H1 (cell line): ENCODE data around the gene GCNA. TPM values are rescaled to one million over a fixed set of nuclear protein-coding genes. Genes with fewer than 3 reads are reported as not detected.

ENCODE experiments used
- BCL11A ChIP-seq, 2 experiments: IDR thresholded peaks; one replicate each; pipeline ENCODE4 v1.6.1; 2011; ENCODE audit warnings: low read depth in 2 of 2, low read length in 2 of 2, mild to moderate bottlenecking in 2 of 2
- CBX5 ChIP-seq: fragments of 300-800, 300-1000 bp; sonication (generic); IDR thresholded peaks from 2 replicates; pipeline ENCODE4 v1.7.1; 2016; ENCODE audit warnings: antibody characterized with exemption, low read length, low read depth
- GABPA ChIP-seq: IDR thresholded peaks from 2 replicates; pipeline ENCODE4 v1.6.1; 2011; ENCODE audit warnings: mild to moderate bottlenecking, low read length, moderate library complexity, borderline replicate concordance; ENCODE audit not compliant: insufficient read depth
- PHF8 ChIP-seq: fragments of 200-600 bp; sonication (generic); conservative IDR thresholded peaks from 2 replicates; pipeline ENCODE4 v1.7.1; 2012; ENCODE audit warnings: low read depth, mild to moderate bottlenecking, inconsistent platforms, low read length, moderate library complexity
- RAD21 ChIP-seq, 2 experiments: IDR thresholded peaks in 1 of 2; conservative IDR thresholded peaks in 1 of 2; 2 replicates each; pipeline ENCODE4 v1.6.1; 2011; ENCODE audit warnings: low read depth in 2 of 2, low read length in 2 of 2, improper control_type of control experiment in 1 of 2, inconsistent platforms in 1 of 2, mild to moderate bottlenecking in 1 of 2, moderate library complexity in 1 of 2
- ZNF274 ChIP-seq: IDR thresholded peaks from 2 replicates; pipeline ENCODE4 v1.7.0; 2012; ENCODE audit warnings: low read length, borderline replicate concordance; ENCODE audit errors: extremely low read depth
- polyA plus RNA-seq, 7 experiments: library from polyadenylated mRNA; depleted of rRNA in 3 of 7; stranded (reverse) in 5 of 7; unstranded in 2 of 7; fragments of >200 nt in 5 of 7; fragments of 200-250 nt in 2 of 7; gene quantifications; 1 replicate in 5 of 7; 2 replicates in 1 of 7; 4 replicates in 1 of 7; pipeline versions ENCODE4 v1.2.1 to v1.2.3, GENCODE V29; 2011 to 2013; ENCODE audit warnings: missing spikeins in 2 of 7, mixed read lengths in 2 of 7
- total RNA-seq: library from RNA; stranded (reverse); fragmentation: NEBNext Ultra II Directional; extraction: Animal tissue kit (Norgen Biotek cat#: 25700); gene quantifications from 2 replicates; pipeline ENCODE4 v1.2.1, GENCODE V29; 2021

GCNA gene
- total and polyA plus RNA-seq, 2 of the 8 experiments (the other 6 are each of a cell fraction or from before 2014, with no cell fraction given): 0.41 to 0.95 TPM

- TF ChIP-seq ZNF274 (no peak), CBX5 (no peak), BCL11A (IDR thresholded peaks at IDR 0.05; ENCODE audit: low read depth in 2 of 2, low read length in 2 of 2) (no peak), GABPA (no peak), PHF8 (no peak), RAD21 (IDR thresholded peaks at IDR 0.05 in 1 of 2, conservative IDR thresholded peaks at IDR 0.05 in 1 of 2; ENCODE audit: low read depth in 2 of 2, low read length in 2 of 2) (no peak)
These were observed at the start of gene GCNA (continued) for GRCh38 chrX:71578253-71579135.
